HG03558 (cell line): ENCODE measurements around the gene KLF15.
"Not testable (repeated sequence)": the region's sequence is repeated elsewhere in the genome, so short reads cannot be mapped to it uniquely, and the experiment has no call there.

ENCODE experiments used
- ATAC-seq: cut with Tn5 transposase; IDR thresholded peaks from one replicate; pipeline ENCODE4 v1.9.1; 2021; ENCODE audit warnings: moderate number of reproducible peaks; ENCODE audit not compliant: unreplicated experiment; ENCODE audit errors: extremely low read depth

The KLF15 gene

DNA sequence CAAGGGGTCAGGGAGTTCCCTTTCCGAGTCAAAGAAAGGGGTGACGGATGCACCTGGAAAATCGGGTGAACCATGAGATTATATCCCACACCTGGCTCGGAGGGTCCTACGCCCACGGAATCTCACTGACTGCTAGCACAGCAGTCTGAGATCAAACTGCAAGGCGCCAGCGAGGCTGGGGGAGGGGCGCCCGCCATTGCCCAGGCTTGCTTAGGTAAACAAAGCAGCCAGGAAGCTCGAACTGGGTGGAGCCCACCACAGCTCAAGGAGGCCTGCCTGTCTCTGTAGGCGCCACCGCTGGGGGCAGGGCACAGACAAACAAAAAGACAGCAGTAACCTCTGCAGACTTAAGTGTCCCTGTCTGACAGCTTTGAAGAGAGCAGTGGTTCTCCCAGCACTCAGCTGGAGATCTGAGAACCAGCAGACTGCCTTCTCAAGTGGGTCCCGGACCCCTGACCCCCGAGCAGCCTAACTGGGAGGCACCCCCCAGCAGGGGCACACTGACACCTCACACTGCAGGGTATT lies 25.3 kb downstream of the KLF15 start:
- ATAC-seq = not testable (repeated sequence)

DNA sequence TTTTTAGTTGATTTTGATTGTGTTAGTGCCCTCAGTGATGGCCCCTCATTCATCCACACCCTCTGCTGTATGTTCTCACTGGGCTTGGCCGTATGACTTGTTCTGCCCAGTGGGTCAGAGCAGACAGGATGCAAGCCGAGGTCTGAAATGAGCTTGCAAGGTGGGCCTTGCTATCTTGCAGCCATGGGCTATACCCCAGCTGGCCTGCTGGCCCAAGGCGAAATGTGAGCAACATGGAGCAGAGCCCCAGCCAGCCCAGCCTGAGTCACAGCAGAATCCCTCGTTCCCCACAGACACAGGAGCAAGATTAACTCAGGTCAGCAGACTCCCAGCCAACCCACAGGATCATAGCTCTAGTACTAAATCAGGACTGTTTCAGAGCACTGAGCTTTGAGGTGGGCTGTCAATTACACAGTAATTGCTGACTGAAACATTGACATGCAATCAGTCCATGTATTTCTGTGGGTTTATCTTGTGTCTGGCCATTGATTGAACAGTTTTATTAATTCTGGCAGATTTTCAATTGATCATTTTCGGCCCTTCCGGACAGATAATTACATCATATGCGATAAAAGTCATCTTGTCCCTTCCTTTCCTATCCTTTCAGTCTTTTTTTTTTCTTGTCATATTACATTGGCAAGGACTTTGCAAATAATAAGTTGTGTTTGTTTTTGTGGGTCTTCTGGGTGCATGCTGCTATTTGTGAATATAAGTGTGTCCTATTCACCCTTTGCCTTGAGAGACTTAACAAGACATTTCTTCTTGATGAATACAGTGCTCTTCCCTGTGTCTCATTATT lies 27.1 kb downstream of the KLF15 start:
- no peak for ATAC-seq

DNA sequence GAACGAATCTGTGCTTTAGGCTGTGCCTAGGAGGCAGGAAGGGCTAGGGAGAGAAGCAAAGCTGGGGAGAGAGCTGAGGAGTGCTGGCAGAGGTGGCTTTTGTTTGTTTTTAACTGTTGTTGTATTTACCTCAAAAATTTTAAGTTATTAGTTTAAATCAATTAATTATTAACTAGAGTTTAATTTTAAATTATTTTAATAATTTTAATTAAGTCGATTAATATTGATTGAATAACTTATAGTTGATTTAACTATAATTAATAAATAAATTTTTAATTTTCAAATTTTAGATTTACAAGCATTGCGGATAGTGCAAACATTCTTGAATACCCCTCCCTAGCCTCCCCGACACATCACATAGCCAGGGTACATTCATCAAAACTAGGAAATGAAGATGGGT lies 30.6 kb downstream of the KLF15 start:
- ATAC-seq = no peak

DNA sequence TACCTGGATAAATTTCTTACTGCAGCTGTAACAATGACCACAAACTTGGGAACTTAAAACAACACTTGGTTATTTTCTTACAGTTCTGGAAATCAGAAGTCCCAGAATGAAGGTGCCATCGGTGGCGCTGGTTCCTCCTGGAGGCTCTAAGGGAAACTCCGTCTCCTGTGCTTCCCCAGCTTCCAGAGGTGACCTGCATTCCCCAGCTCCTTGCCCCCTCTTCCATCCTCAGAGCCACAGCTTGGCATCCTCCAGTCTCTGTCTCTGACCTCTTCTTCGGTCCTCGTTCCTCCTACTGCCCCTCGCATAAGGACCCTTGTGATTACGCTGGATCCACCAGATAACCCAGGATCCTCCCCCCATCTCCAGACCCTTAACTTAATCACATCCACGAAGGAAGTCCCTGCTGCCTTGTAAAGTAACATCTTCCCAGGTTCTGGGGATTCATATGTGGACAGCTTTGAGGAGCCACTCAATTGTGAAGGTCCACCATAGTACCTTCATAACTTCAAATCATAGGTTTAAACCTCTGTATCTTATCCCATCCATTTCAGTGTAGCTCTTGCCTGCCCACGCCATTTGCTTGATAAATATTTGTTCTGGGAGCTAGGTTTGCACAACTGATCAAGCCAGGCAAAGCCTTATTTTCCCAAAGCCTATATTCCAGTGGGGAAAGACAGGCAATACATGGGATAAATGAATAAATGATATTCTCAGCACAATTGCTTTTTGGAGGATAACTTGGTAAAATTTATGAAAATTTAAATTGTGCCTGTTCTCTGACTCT lies 34.8 kb downstream of the KLF15 start:
- no peak for ATAC-seq

DNA sequence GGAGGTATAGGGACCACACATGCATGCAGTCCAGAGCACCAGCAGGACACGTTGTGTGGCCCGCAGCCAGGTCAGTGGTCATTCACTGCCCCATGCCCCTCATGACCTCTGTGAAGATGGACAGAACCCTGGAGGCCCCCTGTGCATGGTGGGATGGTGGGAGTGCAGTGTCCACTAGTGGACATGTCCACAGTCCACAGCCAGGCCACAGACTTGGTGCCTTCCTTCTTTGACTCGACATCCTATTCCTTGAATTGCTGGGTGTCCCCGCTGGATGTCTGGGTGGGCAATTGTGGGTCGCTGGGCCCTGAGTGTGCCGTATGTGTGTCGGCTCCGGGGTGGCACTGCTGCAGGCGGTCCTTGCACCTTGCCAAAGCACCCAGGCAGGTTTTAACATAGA lies 35.7 kb downstream of the KLF15 start:
- ATAC-seq = no peak

DNA sequence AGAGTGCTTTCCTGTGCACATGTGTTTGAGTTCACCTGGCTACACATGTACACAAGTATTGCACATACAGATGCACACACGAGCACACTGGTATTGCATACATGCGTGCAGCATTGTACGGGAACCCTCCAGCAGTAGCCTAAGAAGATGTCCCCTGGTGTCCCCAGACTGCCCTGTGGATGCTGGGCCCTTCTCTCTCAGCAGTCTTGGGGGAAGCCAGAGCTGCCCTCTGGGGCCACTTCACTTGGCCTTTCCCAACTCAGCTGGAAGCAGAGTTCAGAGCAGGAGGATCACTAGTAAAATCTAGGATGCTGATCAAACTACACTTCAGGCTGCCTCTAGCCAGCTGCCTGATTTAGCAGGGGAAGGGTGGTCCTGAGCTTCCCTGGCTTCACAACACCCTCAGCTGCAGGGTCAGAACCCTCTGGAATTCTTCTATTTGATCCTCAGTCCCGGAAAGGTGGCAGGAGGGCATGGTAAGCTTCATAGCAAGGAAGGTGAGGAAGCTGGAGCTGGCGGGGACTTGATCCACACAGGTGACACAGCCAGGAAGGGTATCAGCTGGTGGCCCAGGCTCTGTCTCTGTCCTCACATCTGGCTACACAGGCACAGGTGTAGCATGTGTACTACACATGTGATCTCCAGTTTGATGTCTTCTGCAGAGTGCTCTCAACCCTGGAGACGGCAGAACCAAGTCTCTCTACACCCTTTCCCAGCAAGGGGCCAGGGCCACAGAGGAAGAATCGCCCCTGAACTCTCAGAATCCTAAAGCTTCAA lies 36.5 kb downstream of the KLF15 start:
- ATAC-seq = no peak

DNA sequence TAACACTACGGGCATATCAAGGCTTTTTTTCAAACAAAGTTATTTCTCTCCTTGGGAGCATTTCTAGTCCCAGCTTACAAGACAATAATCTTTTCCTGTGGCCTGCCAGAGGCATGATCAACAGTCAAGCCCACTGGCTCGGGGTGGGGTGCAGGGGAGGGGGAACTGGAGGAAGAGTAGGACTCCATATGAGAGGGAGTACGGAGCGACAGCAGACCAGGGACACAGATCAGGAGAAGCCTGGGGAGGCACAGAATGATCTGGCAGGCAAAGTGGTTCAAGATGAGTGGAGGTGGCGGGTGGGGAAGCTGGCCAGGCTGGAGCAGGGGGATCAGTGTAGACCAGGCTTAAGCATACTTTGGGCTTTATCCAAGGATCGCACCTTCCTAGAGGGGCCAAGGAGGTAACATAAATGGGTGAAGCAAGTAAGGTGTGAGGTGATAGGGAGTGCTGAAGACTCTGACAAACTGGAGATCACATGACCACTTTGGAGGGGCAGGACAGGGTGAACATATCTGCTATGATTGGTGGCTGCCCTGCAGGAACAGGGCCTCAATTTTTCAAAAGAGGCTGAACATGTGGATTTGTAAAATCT lies 37.4 kb downstream of the KLF15 start:
- no peak for ATAC-seq

DNA sequence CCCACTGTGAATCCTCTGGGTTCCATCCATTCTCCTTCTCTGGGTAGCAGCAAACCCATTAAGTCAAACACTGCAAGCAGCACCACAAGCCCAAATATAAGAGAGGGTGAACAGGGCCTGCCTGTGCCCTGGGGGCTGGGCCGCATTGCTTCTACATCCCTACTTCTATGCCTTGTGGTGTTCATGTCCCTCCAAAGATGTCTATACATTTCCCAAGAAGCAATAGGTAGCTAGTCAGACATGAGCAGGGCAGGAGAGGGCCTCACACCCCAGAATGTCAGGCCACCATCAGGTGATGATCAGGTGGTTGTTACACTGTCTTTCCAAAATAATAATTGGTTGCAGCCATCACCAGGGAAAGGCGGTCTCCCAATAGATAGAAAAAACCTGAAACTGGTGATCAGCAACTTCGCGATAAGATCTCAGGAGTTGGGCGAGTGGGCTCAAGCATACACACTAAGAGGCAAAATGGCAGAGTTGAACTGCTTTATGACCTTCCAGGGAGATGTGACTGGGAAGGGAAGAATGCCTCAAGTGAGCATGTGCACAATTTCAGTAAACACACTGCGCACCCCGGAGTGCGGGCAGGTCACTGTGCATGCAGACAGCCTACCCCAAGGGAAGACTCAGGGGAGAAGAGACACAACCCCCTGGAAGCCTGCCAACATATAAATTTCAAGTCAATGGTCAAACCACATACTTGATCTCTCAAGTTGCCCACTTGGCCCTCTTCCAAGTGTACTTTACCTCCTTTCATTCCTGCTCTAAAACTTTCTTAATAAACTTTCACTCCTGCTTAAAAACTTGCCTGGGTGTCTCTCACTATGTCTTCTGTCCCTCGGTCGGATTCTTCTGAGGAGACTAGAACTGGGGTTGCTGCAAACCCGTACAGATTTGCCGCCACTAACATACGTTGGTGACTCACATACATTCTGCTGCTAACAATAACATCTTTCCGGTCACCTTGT lies 39.9 kb downstream of the KLF15 start:
- ATAC-seq = no peak

DNA sequence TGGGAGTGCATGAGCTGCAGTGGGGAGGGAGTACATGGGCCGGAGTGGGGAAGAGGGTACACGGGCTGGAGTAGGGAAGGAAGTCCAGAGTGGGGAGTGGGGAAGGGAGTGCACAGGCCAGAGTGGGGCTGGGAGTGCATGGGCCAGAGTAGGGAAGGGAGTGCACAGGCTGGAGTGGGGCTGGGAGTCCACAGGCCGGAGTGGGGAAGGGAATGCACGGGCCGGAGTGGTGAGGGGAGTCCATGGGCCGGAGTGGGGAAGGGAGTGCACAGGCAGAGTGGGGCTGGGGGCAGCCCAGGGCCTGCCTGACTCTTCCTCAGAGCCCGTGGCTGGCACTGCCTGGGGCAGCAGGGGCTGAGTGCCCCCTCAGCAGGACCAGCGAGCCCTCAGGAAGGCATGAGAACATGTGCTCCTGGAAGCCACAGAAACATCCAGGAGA lies 40.7 kb downstream of the KLF15 start:
- ATAC-seq = no peak

DNA sequence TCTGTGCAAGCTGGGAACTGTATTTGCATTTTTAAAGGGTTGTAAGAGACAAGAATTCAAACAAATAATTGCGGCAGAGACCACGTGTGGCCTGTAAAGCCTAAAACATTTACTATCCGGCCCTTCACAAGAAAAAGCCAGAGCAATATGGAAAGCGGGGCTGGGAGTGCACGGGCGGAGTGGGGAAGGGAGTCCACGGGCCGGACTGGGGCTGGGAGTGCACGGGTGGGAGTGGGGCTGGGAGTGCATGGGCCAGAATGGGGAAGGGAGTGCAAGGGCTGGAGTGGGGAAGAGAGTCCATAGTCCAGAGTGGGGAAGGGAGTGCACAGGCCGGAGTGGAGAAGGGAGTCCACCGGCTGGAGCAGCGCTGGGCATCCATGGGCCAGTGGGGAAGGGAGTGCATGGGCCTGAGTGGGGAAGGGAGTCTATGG lies 41.2 kb downstream of the KLF15 start:
- no peak for ATAC-seq

DNA sequence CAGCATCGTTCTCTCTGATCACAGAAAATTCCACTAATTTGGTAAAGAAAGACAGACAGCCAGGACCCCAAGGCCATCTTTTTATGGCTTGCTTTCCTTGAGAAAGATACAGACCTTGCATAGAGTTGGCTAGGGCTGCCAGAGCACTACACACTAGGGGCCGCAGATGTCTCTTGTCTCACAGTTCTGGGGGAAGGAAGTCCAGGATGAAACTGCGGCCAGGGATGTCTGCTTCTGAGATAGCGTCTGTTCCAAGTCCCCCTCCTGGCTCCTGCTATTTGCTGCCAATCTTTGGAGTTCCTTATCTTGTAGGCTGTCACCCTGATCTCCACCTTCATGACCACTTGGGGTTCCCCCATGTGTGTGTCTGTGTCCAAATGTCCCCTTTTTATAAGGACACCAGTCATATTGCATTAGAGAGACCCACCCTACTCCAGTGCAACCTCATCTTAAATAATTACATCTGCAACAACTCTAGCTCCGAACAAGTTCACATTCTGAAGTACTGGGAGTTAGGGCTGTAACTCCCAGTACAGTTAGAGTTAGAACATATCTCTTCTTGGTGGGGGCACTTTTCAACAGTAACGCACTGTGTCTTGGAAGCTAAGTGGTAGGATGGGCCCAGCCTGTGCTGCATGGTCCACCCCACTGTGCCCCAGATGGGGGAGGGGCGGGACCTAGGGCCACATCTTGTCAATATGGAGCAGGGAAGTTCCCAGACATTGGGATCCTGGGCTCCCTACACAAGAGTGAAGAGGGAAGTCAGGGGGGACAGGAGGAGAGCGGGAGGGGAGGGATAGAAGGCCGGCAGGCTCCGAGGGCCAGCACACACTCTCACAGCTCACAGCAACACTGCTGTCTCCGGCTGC lies 42.2 kb downstream of the KLF15 start:
- ATAC-seq = no peak

DNA sequence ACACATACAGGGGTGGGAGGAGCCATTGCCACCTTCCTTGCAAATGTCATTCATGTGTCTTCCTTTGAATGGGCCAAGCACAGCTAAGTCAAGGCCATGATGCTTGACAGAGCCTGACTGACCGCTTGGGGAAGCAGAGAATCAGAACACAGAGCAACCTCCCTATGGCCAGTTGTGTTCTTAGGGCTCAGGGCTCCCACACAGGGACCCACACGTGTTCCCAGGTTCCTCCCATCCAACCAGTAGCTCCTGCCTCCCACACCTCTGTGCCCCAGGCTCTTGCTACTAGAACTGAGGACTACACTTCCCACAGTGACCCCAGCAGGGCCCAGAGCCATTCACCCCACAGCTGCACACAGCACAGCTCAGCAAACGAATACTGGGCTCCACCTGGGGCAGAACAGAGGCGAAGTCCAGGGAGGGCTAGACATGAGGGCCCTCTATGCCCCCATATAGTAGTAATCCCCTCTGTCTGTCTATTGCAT lies 42.9 kb downstream of the KLF15 start:
- ATAC-seq = no peak

DNA sequence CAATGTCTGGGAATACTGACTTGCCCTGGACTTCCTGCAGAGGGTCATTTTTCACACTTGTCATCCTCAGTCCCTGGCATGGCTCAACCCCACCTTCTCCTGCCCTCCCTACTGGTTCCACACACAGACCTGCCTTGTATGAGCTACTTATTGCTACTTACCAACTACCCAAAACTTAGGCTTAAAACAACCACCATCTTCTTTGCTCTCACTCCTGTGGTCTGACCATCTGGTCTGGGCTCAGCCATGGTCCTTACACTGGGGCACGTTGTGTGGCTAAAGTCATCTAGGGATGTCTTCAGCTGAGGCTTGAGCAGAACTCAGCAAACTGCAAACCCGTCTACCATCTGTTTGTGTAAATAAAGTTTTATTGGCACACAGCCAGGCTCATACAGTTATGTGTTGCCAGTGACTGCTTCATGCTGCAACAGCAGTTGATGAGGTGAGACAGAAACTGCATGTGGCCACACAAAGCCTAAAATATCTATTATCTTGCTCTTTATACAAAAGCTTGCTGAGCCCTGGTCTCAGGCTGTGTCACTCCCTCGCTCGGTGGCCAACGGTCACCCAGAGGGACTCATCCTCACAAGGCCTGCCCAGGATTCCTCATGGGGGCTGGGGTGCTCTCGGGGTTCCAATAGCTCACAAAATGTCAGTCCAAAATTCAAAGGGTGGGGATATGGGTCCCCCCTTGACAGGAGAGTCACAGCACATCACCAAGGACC lies 43.5 kb downstream of the KLF15 start:
- no peak for ATAC-seq

DNA sequence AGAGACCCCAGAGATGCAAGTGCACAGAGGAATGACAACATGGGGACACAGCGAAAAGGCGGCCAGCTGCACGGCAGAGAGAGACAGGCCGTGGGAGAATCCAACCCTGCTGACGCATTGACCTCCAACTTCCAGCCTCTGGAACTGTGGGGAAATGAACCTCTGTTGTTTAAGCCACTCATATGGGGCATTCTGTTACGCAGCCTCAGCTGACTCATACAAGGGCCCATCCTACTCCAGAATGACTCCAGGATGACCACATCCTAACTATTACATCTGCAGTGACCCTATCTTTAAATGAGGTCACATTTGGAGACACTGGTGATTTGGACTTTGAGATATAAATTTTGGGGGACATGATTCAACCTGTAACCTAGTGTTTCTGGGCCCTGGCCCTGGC lies 44.0 kb downstream of the KLF15 start:
- no peak for ATAC-seq

DNA sequence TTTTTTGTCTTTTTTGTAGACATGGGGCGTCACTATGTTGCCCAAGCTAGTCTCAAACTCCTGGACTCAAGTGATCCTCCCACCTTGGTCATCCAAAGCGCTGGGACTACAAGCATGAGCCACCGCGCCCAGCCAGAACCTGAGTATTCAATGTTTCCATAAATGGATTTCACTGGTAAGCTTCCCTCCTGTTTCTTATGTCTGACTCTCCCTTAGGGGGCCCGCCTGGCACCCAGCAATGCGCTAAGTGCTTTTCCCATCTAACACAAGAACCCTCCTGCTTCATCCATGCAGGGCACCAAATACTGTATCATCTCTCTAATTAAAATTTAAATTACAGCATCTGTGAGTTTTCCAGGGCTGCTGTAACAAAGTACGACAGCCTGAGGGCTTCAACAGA lies 44.9 kb downstream of the KLF15 start:
- no peak for ATAC-seq

DNA sequence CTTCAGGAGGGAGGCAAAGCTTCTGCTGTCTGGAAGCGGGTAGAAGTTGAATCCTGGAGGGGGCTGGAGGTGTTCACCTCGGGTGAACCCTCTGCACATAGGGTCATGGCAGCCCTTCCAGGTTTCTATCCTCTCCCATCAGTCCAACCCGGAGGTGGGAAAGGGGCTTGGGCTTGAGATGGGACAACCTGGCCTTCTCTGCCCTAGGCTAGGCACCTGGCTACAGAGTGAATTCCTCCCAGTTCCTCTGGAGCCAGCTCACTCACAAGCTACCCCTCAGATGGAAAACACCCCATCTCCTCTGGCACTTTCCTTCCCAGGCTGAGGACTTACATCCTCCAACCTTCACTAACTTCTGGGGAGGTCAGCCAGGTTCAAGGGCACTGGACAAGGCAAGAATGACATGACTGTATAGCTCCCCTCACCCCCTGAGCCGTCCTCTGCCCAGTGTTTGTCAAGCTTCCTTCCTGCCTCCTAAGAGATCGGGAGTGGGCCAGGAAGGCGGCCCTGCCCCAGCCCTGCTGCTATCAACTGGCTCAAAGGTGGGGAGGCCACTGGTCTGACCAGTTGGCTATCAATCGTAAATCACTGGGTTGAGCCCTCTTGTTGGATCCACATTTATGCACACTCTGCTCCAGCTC lies 45.8 kb downstream of the KLF15 start:
- no peak for ATAC-seq

DNA sequence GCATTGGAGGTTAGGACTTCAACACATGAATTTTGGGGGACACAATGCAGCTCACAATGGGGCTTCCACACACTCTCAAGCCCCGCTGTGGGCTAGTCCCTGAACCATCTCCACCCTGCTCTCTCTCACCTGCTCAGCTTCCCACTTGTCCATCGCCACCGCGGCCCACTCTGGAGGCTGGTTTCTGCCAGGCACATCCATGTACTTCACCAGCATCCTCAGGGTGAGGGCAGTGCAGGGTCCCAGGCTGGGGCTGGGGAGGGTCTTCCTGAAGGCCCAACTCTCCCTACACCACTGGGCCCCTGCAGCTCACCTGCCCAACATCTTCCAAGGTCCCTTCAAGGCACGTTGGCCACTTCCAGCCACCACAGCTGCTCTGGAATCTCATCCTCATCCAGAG lies 46.4 kb downstream of the KLF15 start:
- ATAC-seq = no peak
